Astrocyte (in vitro differentiated cells and primary cell): Measurements from ENCODE around the gene ATOSA. TPM values are rescaled to one million over a fixed set of nuclear protein-coding genes. Genes with fewer than 3 reads are reported as not detected.
A peak's percentile ranks its signal among the peaks of the same experiment; 100 is the strongest.

Experiments
- DNase-seq: peaks from one replicate; pipeline ENCODE4 v3.0.0-alpha.2; 2010; ENCODE audit warnings: low read depth
- FAIRE-seq: peaks from 2 replicates; lab custom pipeline; 2011; peaks lifted over from hg19 to GRCh38; lab: Jason Lieb, UNC
- H2AFZ ChIP-seq: 2 replicates; pipeline ENCODE4 v1.6.0; 2012; ENCODE audit warnings: low read depth, low read length, inconsistent platforms
- H3K27ac ChIP-seq: 2 replicates; pipeline ENCODE4 v1.5.1; 2011; ENCODE audit warnings: low read depth, low read length, inconsistent platforms
- H3K27me3 ChIP-seq: 2 replicates; pipeline ENCODE4 v1.6.0; 2011; ENCODE audit warnings: low read length, inconsistent platforms; ENCODE audit not compliant: insufficient read depth
- H3K36me3 ChIP-seq: 2 replicates; pipeline ENCODE4 v1.5.1; 2011; ENCODE audit warnings: low read length, inconsistent platforms; ENCODE audit not compliant: insufficient read depth
- H3K4me1 ChIP-seq: 2 replicates; pipeline ENCODE4 v1.5.1; 2011; ENCODE audit warnings: low read length, inconsistent platforms; ENCODE audit not compliant: insufficient read depth
- H3K4me2 ChIP-seq: 2 replicates; pipeline ENCODE4 v1.6.0; 2012; ENCODE audit warnings: low read length, inconsistent platforms
- H3K4me3 ChIP-seq: 2 replicates; pipeline ENCODE4 v1.5.1; 2011; ENCODE audit warnings: low read depth, mild to moderate bottlenecking, low read length, inconsistent platforms; ENCODE audit not compliant: insufficient read depth
- H3K79me2 ChIP-seq: 2 replicates; pipeline ENCODE4 v1.6.0; 2012; ENCODE audit warnings: mild to moderate bottlenecking, low read length, inconsistent platforms; ENCODE audit not compliant: insufficient read depth
- H3K9ac ChIP-seq: 2 replicates; pipeline ENCODE4 v1.6.0; 2012; ENCODE audit warnings: mild to moderate bottlenecking, low read length, inconsistent platforms
- H3K9me3 ChIP-seq: 2 replicates; pipeline ENCODE4 v1.5.1; 2012; ENCODE audit warnings: low read depth, mild to moderate bottlenecking, low read length, inconsistent platforms; ENCODE audit not compliant: insufficient read depth
- H4K20me1 ChIP-seq: 2 replicates; pipeline ENCODE4 v1.6.0; 2012; ENCODE audit warnings: low read length, inconsistent platforms; ENCODE audit not compliant: insufficient read depth
- H3K27ac Mint-ChIP-seq: one replicate; pipeline ENCODE4 v1.8.0; 2021; ENCODE audit warnings: mild to moderate bottlenecking, mixed read lengths; ENCODE audit not compliant: unreplicated experiment
- H3K27me3 Mint-ChIP-seq: one replicate; pipeline ENCODE4 v1.8.0; 2021; ENCODE audit warnings: low read depth, mixed read lengths; ENCODE audit not compliant: unreplicated experiment
- H3K36me3 Mint-ChIP-seq: one replicate; pipeline ENCODE4 v1.8.0; 2021; ENCODE audit warnings: low read depth, mixed read lengths; ENCODE audit not compliant: unreplicated experiment
- H3K4me1 Mint-ChIP-seq: one replicate; pipeline ENCODE4 v1.8.0; 2021; ENCODE audit warnings: low read depth, mixed read lengths; ENCODE audit not compliant: unreplicated experiment
- H3K4me3 Mint-ChIP-seq: one replicate; pipeline ENCODE4 v1.8.0; 2021; ENCODE audit warnings: mild to moderate bottlenecking, moderate library complexity, mixed read lengths; ENCODE audit not compliant: unreplicated experiment
- H3K9me3 Mint-ChIP-seq: one replicate; pipeline ENCODE4 v1.8.0; 2021; ENCODE audit warnings: mild to moderate bottlenecking, mixed read lengths; ENCODE audit not compliant: unreplicated experiment
- CTCF ChIP-seq: IDR thresholded peaks from 2 replicates; pipeline ENCODE4 v1.5.1; 2011; ENCODE audit warnings: low read depth, mild to moderate bottlenecking, inconsistent platforms, low read length, moderate library complexity; ENCODE audit not compliant: insufficient read depth
- EZH2 ChIP-seq: IDR thresholded peaks from 2 replicates; pipeline ENCODE4 v1.6.1; 2012; ENCODE audit warnings: mild to moderate bottlenecking, low read length, inconsistent platforms; ENCODE audit not compliant: insufficient read depth
- total RNA-seq: library from RNA; stranded (reverse); gene quantifications from 2 replicates; pipeline ENCODE4 v1.2.1, GENCODE V29; 2021

The ATOSA gene
- total RNA-seq, 1 donor from 2014 or later = 33.8 TPM

GRCh38 chr15:52697051-52697450, 17.9 kb upstream of the ATOSA start:
- no peak overlapping the region for H3K9ac ChIP-seq

GRCh38 chr15:52695154-52695553, 16.0 kb upstream of the ATOSA start:
- Mint-ChIP-seq H3K4me3 (no peak overlapping the region), H3K4me1 (no peaks in the 10 kb centered on the region), H3K27ac (no peak overlapping the region), H3K9me3 (no peaks in the 10 kb centered on the region), H3K36me3 (no peaks in the 10 kb centered on the region), H3K27me3 (peaks cover 2% of the 10 kb centered on the region)
- Histone ChIP-seq H3K4me1 (no peaks in the 10 kb centered on the region), H3K4me2 (no peak overlapping the region), H3K79me2 (no peaks in the 10 kb centered on the region), H3K9me3 (no peaks in the 10 kb centered on the region), H2AFZ (no peak overlapping the region), H3K9ac (no peak overlapping the region), H3K27ac (no peak overlapping the region), H3K27me3 (no peaks in the 10 kb centered on the region), H3K36me3 (no peaks in the 10 kb centered on the region), H4K20me1 (no peaks in the 10 kb centered on the region), H3K4me3 (no peak overlapping the region)
- TF ChIP-seq EZH2 = no peak
- TF ChIP-seq CTCF = no peak
- no peak for DNase-seq
- FAIRE-seq = no peak

More at GRCh38 chr15:52697051-52697450, 17.9 kb upstream of the ATOSA start:
- no peaks in the 10 kb centered on the region for H4K20me1 ChIP-seq
- Mint-ChIP-seq H3K4me3 (no peak overlapping the region), H3K4me1 (no peaks in the 10 kb centered on the region), H3K27me3 (peaks cover 2% of the 10 kb centered on the region), H3K27ac (peak overlapping the region; percentile 29), H3K9me3 (no peaks in the 10 kb centered on the region), H3K36me3 (no peaks in the 10 kb centered on the region)
- no peak overlapping the region for H3K27ac ChIP-seq
- no peaks in the 10 kb centered on the region for H3K36me3 ChIP-seq
- no peaks in the 10 kb centered on the region for H3K4me1 ChIP-seq
- no peak overlapping the region for H2AFZ ChIP-seq
- no peak for TF ChIP-seq CTCF
- no peak for TF ChIP-seq EZH2
- no peaks in the 10 kb centered on the region for H3K27me3 ChIP-seq
- H3K4me2 ChIP-seq = no peak overlapping the region
- no peaks in the 10 kb centered on the region for H3K9me3 ChIP-seq
- DNase-seq (no peak), FAIRE-seq (no peak)
- H3K4me3 ChIP-seq = no peak overlapping the region
- no peaks in the 10 kb centered on the region for H3K79me2 ChIP-seq

GRCh38 chr15:52689562-52689961, 10.4 kb upstream of the ATOSA start:
- no peak for TF ChIP-seq EZH2
- no peak for TF ChIP-seq CTCF
- H3K36me3 ChIP-seq = no peaks in the 10 kb centered on the region
- DNase-seq = no peak
- FAIRE-seq = no peak
- no peaks in the 10 kb centered on the region for H3K9me3 ChIP-seq
- H3K27ac ChIP-seq = no peak overlapping the region
- H3K4me1 ChIP-seq = no peaks in the 10 kb centered on the region
- H3K27me3 ChIP-seq = no peaks in the 10 kb centered on the region
- H3K4me1 Mint-ChIP-seq = no peaks in the 10 kb centered on the region
- no peaks in the 10 kb centered on the region for H3K36me3 Mint-ChIP-seq
- no peak overlapping the region for H3K4me2 ChIP-seq
- no peak overlapping the region for H3K4me3 Mint-ChIP-seq
- H3K9ac ChIP-seq = no peak overlapping the region
- no peaks in the 10 kb centered on the region for H3K9me3 Mint-ChIP-seq
- H4K20me1 ChIP-seq = no peaks in the 10 kb centered on the region
- H2AFZ ChIP-seq = no peak overlapping the region
- peaks cover 1% of the 10 kb centered on the region for H3K27me3 Mint-ChIP-seq
- no peak overlapping the region for H3K27ac Mint-ChIP-seq
- H3K4me3 ChIP-seq = no peak overlapping the region
- no peaks in the 10 kb centered on the region for H3K79me2 ChIP-seq
